GM21576 (cell line): Measurements from ENCODE around the gene TMED1.
"Not testable (repeated sequence)": the region's sequence is repeated elsewhere in the genome, so short reads cannot be mapped to it uniquely, and the experiment has no call there.

Source experiments
- ATAC-seq: cut with Tn5 transposase; IDR thresholded peaks from one replicate; pipeline ENCODE4 v1.9.1; 2021; ENCODE audit warnings: mild to moderate bottlenecking, moderate library complexity; ENCODE audit not compliant: unreplicated experiment

The TMED1 gene

GRCh38 chr19:10835754-10836478, at the start of gene TMED1:
TSS of gene TMED1 (minus strand) at chr19:10836212. CDS start at chr19:10836191, 21 bp downstream.
- ATAC-seq: peak; percentile 74

DNA sequence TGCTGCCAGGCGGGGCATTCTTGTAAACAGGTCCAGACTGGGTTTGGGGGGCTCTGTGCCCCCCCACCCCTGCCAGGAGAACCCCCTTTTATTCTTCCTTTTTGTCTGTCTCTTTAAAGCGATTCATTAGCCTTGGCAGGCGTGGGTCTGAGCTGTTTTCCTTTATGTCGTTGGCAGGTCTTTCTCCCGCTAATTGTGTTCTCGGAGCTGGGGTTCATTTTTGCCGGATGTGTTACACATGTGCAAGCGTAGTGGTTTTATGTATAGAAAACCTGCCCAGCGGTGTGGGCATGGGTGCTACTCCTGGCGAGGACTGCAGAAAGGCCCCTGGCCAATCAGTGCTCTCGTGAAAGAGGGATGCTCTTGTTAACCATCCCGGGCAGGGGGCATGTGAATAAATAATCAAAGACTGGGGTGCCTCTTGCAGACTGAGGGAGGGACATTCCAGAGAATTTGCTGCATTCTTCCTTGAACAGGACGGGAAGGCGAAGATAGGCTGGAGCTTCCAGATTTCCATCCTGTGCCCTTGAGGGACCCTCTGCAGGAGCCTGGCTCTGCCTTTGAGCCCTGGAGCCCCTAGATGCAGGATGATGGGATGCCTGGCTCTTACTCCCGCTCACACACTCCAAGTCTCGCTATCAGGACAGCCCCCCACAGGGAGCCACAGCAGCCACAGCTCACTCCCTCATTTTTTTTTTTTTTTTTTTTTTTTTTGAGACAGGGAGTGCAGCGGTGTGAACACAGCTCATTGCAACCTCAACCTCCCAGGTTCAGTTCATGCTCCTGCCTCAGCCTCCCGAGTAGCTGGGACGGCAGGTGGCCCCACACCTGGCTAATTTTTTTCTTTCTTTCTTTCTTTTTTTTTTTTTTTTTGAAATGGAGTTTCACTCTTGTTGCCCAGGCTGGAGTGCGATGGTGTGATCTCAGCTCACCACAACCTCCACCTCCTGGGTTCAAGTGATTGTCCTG, 49.5 kb upstream of the TMED1 start:
- ATAC-seq: no peak

DNA sequence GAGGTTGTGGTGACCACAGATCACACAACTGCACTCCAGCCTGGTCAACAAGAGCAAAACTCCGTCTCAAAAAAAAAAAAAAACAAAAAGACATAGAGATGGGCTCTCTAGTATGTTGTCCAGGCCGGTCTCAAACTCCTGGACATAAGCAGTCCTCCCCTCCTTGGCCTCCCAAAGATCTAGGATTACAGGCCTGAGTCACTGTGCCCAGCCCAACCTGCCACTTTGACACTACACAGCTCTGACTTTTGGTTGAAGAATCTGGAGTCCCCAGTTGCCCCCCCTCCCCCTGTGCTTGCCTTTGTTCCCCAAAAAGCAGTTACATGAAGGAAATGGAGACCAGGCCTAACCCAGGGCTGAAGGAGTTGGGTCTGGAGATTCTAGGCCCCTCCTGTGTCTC, 48.3 kb upstream of the TMED1 start:
- no peak for ATAC-seq

DNA sequence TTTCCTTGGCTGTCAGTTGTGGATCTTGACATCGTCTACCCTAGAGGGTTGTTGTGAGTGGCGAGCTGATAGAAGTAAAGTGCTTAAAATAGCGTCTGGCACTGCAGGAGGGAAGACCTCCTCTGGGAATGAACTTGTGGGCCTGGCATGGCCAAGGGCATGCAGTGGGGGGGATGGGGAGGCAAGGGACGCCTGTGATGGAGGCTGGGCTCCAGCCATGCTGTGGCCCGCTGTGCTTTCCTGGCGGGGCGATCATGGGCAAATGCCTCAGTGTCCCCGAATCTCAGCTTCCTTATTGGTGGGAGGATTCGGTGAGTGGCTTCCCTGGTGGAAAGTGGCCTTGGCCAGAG, 46.1 kb upstream of the TMED1 start:
- ATAC-seq: no peak

- no peak for ATAC-seq
These were observed 45.5 kb upstream of the TMED1 start for GRCh38 chr19:10881403-10882107.

DNA sequence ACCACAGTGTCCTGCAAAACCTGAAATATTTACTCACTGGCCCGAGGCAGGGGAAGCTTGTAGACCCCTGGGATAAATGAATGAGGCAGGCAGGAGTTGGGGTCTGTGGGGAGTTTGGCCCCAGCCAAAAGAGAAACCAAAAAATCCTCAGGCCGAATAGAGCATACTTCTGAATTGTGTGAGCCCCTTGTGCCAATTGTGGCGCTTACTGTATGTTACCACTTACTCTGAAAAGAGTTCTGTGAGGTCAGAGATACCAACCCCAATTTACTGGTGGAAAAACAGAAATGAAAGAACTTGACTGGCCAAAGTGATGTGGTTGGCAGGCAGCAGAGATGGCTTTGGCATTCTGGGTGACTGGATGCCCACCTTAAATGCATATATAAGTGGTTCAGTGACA, 42.2 kb upstream of the TMED1 start:
- ATAC-seq: no peak

DNA sequence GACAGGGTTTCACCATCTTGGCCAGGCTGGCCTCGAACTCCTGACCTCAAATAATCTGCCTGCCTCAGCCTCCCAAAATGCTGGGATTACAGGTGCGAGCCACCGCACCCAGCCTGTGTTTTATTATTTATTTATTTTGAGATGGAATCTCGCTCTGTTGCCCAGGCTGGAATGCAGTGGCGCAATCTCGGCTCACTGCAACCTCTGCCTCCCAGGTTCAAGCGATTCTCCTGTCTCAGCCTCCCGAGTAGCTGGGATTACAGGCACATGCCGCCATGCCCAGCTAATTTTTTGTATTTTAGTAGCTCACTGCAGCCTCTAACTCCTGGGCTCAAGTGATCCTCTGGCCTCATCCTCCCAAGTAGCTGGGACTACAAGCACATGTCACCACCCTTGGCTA, 41.6 kb upstream of the TMED1 start:
- ATAC-seq: not testable (repeated sequence)

DNA sequence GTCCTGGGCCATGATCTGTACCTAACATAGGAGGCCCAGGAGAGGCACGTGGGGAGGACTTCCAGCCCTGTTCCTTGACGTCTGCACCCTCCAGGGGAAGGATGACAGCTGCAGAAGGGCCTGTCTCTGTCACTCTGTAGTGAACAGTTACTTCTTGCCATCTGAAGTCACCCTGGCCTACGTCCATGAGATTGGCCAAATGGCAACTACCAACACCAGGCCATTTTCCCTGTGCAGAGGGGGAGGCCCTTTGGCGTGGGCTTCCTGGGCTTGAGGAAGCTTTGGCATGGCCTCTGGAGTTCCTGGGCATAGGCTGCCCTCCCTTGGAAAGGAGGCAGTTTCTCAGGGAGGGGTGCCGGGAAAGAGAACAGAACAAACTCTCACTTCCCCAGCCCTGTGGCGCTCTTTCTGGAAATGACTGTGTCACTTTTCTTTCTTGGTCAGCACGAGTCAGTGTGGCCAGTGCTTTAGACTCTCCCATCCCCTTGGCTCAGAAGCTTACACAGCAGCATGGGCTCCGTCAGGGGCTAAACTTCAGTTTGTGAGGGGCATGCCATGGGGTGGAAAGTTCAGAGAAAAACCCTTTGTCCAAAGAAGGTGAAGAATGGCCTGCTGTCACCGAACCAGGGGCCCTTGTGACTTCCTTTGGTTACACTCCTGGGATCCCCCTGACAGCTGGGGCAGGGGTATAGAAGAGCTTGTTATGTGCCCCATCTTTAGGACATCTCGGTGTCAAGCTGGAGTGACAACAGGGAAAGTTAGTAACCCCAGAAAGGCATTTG, 40.6 kb upstream of the TMED1 start:
- peak; percentile 50 for ATAC-seq

DNA sequence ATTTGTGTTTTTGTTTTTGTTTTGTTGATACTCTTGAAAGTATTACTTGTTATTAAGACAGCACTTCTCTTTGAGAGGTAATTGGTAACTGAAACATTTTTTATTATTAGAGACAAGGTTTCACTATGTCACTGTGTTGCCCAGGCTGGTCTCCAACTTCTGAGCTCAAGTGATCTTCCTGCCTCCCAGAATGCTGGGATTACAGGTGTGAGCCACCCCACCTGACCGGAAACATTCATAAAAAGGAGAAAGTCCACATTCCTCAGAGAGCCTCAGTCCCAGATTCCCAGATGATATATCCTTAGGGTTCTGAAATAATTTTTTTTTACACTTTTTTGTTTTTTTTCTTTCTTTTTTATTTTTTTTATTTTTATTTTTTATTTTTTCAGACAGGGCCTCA, 38.0 kb upstream of the TMED1 start:
- no peak for ATAC-seq

DNA sequence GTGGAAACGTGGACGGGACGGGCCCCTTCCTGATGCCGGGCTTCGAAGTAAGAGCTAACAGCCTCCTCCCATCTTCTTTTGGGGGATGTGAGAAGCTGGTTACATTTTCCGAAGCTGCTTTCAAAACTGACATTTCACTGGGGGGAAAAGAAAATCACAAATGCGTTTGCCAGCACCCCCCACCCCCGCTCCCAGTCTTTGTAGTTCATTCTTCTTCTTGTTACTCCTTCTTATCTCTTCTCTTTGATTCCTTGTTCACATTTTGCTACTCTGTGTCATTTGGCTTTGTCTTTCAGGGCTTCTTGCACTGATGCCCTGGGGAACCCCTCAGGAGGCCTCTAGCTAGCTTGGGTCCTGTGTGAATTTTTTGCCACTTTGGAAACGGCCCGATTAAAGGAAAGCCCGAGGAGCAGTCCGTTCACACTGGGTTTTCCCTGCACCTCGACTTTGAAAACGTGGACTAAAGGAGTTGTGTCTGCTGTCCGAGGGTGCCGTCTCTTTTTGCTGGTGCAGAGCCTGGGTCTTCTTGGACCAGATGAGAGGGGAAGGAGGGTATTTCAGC, 36.6 kb upstream of the TMED1 start:
- ATAC-seq: no peak

DNA sequence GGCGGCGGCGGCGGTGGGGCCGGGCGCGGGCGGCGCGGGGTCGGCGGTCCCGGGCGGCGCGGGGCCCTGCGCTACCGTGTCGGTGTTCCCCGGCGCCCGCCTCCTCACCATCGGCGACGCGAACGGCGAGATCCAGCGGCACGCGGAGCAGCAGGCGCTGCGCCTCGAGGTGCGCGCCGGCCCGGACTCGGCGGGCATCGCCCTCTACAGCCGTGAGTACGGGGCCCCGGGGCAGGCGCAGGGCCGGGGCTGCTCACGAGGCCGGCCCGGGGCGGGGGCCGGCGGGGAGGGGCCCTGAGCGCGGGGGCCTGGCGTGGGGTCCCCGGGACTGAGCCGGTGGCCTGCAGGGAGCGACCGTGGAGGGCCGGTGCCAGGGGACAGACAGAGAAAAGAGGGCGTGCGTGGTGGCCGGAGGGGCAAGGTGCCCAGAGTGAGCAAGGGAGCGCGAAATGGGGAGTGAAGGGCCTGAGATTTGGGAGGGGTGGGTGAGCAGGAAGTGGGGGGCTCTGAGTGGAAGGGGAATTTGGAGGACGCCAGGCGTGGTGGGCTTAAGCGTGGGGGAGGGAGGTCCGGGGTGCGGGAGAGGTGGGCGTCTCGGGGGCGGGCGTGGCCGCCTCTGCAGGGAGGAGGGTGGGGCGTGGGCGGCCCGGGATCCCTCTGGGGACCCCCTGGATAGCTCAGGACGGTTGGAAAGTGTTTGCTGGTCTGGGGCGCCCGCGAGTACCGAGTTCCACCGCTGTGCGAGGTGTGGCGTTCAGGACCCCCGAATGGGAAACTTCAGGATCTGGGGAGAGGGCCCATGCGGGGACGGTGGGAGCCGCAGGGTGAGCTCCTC, 35.9 kb upstream of the TMED1 start:
- ATAC-seq: peak; percentile 4

- ATAC-seq: peak; percentile 62
These were observed 35.1 kb upstream of the TMED1 start, which contains the start of gene CARM1 for GRCh38 chr19:10870955-10871603. TSS of gene CARM1 (plus strand) at chr19:10871553. CDS start at chr19:10871703, 150 bp downstream.

DNA sequence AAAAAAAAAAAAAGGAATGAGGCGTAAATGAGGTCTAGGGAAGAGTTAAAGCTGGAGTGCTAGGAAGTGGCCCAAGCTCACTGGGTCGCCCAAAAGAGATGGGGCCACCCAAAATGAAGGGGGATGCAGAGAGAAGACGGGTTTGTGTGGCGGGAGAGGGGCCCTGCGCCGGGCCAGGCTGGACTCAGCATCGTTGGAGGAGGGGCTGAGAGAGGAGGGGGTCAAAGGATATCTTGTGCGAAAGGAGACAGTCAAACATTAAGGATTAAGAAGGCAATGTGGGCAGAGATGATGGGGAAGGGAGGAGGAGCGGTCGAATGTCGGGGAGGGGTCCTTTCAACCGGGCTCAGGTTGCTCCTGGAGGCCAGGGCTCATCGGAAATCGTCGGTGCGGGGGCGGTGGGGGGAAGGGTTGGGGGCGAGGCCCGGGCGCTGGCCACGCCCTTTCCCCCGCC, 34.5 kb upstream of the TMED1 start:
- ATAC-seq: no peak

GRCh38 chr19:10869872-10870311, 33.9 kb upstream of the TMED1 start:
- ATAC-seq: not testable (repeated sequence)

DNA sequence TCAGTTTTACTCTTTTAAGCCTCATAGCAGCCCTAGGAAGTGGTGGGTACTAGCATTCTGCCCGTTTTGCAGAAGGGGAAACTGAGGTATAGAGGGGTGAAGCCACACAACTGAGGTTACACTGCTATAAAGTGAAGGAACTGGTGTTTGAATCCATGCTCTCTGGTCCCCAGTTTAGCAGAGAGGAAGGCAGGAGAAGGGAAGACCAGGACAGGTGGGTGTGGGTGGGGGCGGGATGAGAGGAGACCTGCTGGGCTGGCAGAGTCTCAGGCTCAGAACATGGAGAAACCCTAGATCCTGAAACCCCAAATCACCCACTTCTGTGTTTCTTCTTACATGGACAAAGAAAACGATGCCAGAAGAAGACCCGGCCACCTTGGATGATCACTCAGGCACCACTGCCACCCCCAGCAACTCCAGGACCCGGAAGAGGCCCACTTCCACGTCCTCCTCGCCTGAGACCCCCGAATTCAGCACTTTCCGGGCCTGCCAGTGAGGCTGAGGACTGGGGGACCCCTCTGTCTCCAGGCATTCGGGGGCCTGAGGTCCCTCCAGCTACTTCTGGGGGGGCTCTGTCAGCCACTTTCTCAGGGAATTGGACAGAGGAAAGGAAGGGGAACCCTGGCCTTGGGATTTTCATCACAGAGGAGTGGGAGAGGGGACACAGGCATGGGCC, 33.0 kb upstream of the TMED1 start:
- ATAC-seq: no peak

DNA sequence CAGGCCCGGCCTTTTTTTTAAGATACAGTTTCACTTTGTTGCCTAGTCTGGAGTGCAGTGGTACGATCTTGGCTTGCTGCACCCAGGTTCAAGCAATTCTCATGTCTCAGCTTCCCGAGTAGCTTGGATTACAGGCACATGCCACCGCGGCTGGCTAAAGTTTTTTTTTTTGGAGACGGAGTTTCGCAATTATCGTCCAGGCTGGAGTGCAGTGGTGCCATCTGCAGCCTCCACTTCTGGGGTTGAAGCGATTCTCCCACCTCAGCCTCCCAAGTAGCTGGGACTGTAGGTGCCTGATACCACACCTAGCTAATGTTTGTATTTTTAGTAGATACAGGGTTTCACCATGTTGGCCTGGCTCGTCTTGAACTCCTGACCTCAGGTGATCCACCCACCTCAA, 30.5 kb upstream of the TMED1 start:
- ATAC-seq: no peak

DNA sequence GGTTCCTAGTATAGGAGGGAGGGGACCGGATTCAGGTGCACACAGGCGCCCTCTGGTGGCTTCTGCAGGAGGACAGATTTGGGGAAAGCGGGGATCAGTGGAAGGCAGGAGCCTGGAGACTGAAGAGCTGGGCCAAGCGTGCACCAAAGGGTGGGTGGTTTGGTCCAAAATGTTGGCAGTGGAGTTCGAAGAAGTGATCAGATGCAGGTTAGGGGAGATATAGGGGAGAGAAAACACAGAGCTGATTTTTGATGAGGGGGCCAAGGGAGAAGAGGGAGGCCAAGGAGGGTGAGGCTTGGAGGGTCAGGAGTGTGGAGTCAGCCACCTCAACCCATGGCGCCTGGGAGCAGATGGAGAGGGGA, 28.5 kb upstream of the TMED1 start:
- no peak for ATAC-seq

- no peak for ATAC-seq
These were observed 27.2 kb upstream of the TMED1 start for GRCh38 chr19:10863107-10863717.
